Measurements from ENCODE around the gene BCOR. TPM values are rescaled to one million over a fixed set of nuclear protein-coding genes. Genes with fewer than 3 reads are reported as not detected.

BCOR gene
- total and polyA plus RNA-seq, 9 of the 15 experiments (the other 6 are each of a cell fraction or from before 2014, with no cell fraction given), result 27.5 to 113 (median 37.6) TPM

DNA sequence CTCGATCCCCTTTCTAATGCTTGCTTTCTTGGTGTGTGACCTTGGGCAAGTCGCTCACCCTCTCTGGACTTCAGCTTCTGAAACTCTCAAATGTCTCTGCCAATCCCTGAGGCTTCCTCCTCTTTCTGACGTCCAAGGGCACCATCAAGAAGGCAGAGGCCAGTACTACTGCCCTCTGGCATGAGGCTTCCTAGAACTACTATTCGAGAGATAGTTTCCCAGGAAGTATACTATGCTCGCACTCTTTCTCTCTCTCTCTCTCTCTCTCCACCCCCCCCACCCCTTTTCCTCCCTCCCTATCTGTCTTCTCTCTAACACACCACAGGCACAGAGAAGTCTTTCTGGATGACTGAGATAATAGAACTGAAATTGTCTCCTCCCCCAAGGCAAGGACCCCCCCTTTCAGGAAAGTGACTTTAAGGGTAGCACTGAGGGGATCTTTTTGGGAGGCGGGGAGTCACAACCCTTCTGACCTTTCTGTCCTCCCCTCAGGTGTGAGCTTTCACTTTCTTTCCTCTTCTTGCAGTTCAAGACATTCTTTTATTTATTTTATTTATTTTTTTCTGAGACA, 20.0 kb upstream of the BCOR start (continued):
- TF ChIP-seq STAT5A (IDR thresholded peaks at IDR 0.05; ENCODE audit: borderline replicate concordance, low read length) (peak; percentile 73), ZNF586 (CRISPR knock-in tag; conservative IDR thresholded peaks at IDR 0.05) (no peak), ZNF644 (tag; IDR thresholded peaks at IDR 0.05; ENCODE audit: low read depth) (0 out of 2 replicates have a peak, but pooled peaks have one; percentile 40), CC2D1A (IDR thresholded peaks at IDR 0.05) (peak; percentile 17; the same call in 1 of the 2 replicates), DDX20 (tag; IDR thresholded peaks at IDR 0.05; ENCODE audit: low read depth) (no peak), CBFA2T3 (IDR thresholded peaks at IDR 0.05) (peak; percentile 93), NUFIP1 (IDR thresholded peaks at IDR 0.05; ENCODE audit: partially characterized antibody) (no peak), ETS2 (tag; IDR thresholded peaks at IDR 0.05; ENCODE audit: borderline replicate concordance, poor library complexity, severe bottlenecking) (no peak), WHSC1 (IDR thresholded peaks at IDR 0.05; ENCODE audit: low read length) (no peak), DIDO1 (tag; IDR thresholded peaks at IDR 0.05; ENCODE audit: low read depth) (no peak), NCOR1 (IDR thresholded peaks at IDR 0.05) (peak; percentile 88), ADNP (tag; IDR thresholded peaks at IDR 0.05) (0 out of 2 replicates have a peak, but pooled peaks have one; percentile 46), STAG1 (CRISPR knock-in tag; IDR thresholded peaks at IDR 0.05; ENCODE audit: borderline replicate concordance) (no peak), ZNF124 (CRISPR knock-in tag; IDR thresholded peaks at IDR 0.05) (no peak), PHF21A (IDR thresholded peaks at IDR 0.05; ENCODE audit: borderline replicate concordance, low read depth) (0 out of 2 replicates have a peak, but pooled peaks have one; percentile 27), ARID1B (IDR thresholded peaks at IDR 0.05) (peak; percentile 92), ZNF76 (CRISPR knock-in tag; IDR thresholded peaks at IDR 0.05; ENCODE audit: borderline replicate concordance) (no peak), PRPF4 (IDR thresholded peaks at IDR 0.05; ENCODE audit: insufficient read depth, low read depth, low read length, poor library complexity, severe bottlenecking) (no peak), ESRRB (CRISPR knock-in tag; IDR thresholded peaks at IDR 0.05; ENCODE audit: borderline replicate concordance) (no peak), TAF7 (tag; IDR thresholded peaks at IDR 0.05) (no peak)
- TF ChIP-seq, protein P1, sequence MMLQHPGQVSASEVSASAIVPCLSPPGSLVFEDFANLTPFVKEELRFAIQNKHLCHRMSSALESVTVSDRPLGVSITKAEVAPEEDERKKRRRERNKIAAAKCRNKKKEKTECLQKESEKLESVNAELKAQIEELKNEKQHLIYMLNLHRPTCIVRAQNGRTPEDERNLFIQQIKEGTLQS (IDR thresholded peaks at IDR 0.05), result no peak
- TF ChIP-seq, protein P1 (CRISPR knock-in tag; conservative IDR thresholded peaks at IDR 0.05), result no peak
- TF ChIP-seq, protein P2, sequence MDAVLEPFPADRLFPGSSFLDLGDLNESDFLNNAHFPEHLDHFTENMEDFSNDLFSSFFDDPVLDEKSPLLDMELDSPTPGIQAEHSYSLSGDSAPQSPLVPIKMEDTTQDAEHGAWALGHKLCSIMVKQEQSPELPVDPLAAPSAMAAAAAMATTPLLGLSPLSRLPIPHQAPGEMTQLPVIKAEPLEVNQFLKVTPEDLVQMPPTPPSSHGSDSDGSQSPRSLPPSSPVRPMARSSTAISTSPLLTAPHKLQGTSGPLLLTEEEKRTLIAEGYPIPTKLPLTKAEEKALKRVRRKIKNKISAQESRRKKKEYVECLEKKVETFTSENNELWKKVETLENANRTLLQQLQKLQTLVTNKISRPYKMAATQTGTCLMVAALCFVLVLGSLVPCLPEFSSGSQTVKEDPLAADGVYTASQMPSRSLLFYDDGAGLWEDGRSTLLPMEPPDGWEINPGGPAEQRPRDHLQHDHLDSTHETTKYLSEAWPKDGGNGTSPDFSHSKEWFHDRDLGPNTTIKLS (IDR thresholded peaks at IDR 0.05; ENCODE audit: borderline replicate concordance, low read depth), result no peak
- TF ChIP-seq, protein P3, sequence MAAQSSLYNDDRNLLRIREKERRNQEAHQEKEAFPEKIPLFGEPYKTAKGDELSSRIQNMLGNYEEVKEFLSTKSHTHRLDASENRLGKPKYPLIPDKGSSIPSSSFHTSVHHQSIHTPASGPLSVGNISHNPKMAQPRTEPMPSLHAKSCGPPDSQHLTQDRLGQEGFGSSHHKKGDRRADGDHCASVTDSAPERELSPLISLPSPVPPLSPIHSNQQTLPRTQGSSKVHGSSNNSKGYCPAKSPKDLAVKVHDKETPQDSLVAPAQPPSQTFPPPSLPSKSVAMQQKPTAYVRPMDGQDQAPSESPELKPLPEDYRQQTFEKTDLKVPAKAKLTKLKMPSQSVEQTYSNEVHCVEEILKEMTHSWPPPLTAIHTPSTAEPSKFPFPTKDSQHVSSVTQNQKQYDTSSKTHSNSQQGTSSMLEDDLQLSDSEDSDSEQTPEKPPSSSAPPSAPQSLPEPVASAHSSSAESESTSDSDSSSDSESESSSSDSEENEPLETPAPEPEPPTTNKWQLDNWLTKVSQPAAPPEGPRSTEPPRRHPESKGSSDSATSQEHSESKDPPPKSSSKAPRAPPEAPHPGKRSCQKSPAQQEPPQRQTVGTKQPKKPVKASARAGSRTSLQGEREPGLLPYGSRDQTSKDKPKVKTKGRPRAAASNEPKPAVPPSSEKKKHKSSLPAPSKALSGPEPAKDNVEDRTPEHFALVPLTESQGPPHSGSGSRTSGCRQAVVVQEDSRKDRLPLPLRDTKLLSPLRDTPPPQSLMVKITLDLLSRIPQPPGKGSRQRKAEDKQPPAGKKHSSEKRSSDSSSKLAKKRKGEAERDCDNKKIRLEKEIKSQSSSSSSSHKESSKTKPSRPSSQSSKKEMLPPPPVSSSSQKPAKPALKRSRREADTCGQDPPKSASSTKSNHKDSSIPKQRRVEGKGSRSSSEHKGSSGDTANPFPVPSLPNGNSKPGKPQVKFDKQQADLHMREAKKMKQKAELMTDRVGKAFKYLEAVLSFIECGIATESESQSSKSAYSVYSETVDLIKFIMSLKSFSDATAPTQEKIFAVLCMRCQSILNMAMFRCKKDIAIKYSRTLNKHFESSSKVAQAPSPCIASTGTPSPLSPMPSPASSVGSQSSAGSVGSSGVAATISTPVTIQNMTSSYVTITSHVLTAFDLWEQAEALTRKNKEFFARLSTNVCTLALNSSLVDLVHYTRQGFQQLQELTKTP (IDR thresholded peaks at IDR 0.05; ENCODE audit: low read depth in 1 of 2, partially characterized antibody in 2 of 2), result peak in 1 of 2 experiments; percentile 42
